NT2/D1 (cell line): ENCODE data around the gene RHBG.

Experiments
- DNase-seq: peaks from one replicate; pipeline ENCODE4 v3.0.0-alpha.2; 2011; ENCODE audit warnings: low read depth, low spot score
- H3K27me3 ChIP-seq: 2 replicates; pipeline ENCODE4 v1.6.0; 2011; ENCODE audit warnings: mild to moderate bottlenecking; ENCODE audit not compliant: insufficient read length, insufficient read depth
- H3K36me3 ChIP-seq: 2 replicates; pipeline ENCODE4 v1.6.1; 2011; ENCODE audit warnings: mild to moderate bottlenecking, low read length, mixed read lengths; ENCODE audit not compliant: insufficient read depth, insufficient read length
- H3K4me1 ChIP-seq: 2 replicates; pipeline ENCODE4 v1.5.1; 2011; ENCODE audit not compliant: insufficient read depth, insufficient read length
- H3K4me3 ChIP-seq: 2 replicates; pipeline ENCODE4 v1.5.1; 2011; ENCODE audit warnings: low read depth; ENCODE audit not compliant: insufficient read length
- H3K9ac ChIP-seq: 2 replicates; pipeline ENCODE4 v1.6.0; 2011; ENCODE audit warnings: low read depth; ENCODE audit not compliant: insufficient read length
- H3K9me3 ChIP-seq: 2 replicates; pipeline ENCODE4 v1.5.1; 2011; ENCODE audit warnings: mild to moderate bottlenecking, low read length; ENCODE audit not compliant: insufficient read depth
- SUZ12 ChIP-seq: IDR thresholded peaks from 2 replicates; pipeline ENCODE4 v1.6.1; 2011; ENCODE audit not compliant: insufficient read length, insufficient read depth; ENCODE audit errors: extremely low read depth
- YY1 ChIP-seq: IDR thresholded peaks from 2 replicates; pipeline ENCODE4 v1.6.1; 2011; ENCODE audit not compliant: insufficient read length, insufficient read depth
- ZNF274 ChIP-seq: IDR thresholded peaks from 2 replicates; pipeline ENCODE4 v1.6.1; 2011; ENCODE audit warnings: mild to moderate bottlenecking, low read depth, low read length

Gene RHBG

GRCh38 chr1:156431366-156431765, 62.4 kb downstream of the RHBG start:
- DNase-seq, result no peak
- Histone ChIP-seq H3K9ac (no peak overlapping the region), H3K4me3 (no peak overlapping the region), H3K4me1 (peaks cover 21% of the 10 kb centered on the region), H3K27me3 (peaks cover 99% of the 10 kb centered on the region), H3K36me3 (no peaks in the 10 kb centered on the region), H3K9me3 (no peaks in the 10 kb centered on the region)
- TF ChIP-seq ZNF274 (no peak), SUZ12 (no peak), YY1 (no peak)

- Histone ChIP-seq H3K27me3 (peaks cover 99% of the 10 kb centered on the region), H3K36me3 (no peaks in the 10 kb centered on the region), H3K9ac (no peak overlapping the region), H3K4me1 (peaks cover 21% of the 10 kb centered on the region), H3K9me3 (no peaks in the 10 kb centered on the region), H3K4me3 (no peak overlapping the region)
- TF ChIP-seq SUZ12 (no peak), ZNF274 (no peak), YY1 (no peak)
- no peak for DNase-seq
Observed at GRCh38 chr1:156431769-156432668, 63.0 kb downstream of the RHBG start.

- TF ChIP-seq ZNF274 (no peak), YY1 (no peak), SUZ12 (no peak)
Observed at GRCh38 chr1:156432669-156433018, 63.6 kb downstream of the RHBG start.

GRCh38 chr1:156433032-156433431, 64.0 kb downstream of the RHBG start:
- Histone ChIP-seq H3K4me1 (peaks cover 21% of the 10 kb centered on the region), H3K27me3 (peaks cover 99% of the 10 kb centered on the region), H3K4me3 (no peak overlapping the region)

More at GRCh38 chr1:156432669-156433018, 63.6 kb downstream of the RHBG start:
- no peaks in the 10 kb centered on the region for H3K36me3 ChIP-seq
- peaks cover 99% of the 10 kb centered on the region for H3K27me3 ChIP-seq
- no peak overlapping the region for H3K9ac ChIP-seq
- no peak overlapping the region for H3K4me3 ChIP-seq
- no peak for DNase-seq
- H3K9me3 ChIP-seq, result no peaks in the 10 kb centered on the region
- peaks cover 21% of the 10 kb centered on the region for H3K4me1 ChIP-seq

GRCh38 chr1:156433602-156434001, 64.6 kb downstream of the RHBG start:
- H3K9me3 ChIP-seq, result no peaks in the 10 kb centered on the region
- no peak overlapping the region for H3K4me3 ChIP-seq
- TF ChIP-seq SUZ12, result no peak
- no peak for TF ChIP-seq YY1
- TF ChIP-seq ZNF274, result no peak
- no peak for DNase-seq
- H3K27me3 ChIP-seq, result peaks cover 99% of the 10 kb centered on the region
- H3K36me3 ChIP-seq, result no peaks in the 10 kb centered on the region
- peaks cover 21% of the 10 kb centered on the region for H3K4me1 ChIP-seq
- H3K9ac ChIP-seq, result no peak overlapping the region

More at GRCh38 chr1:156433032-156433431, 64.0 kb downstream of the RHBG start:
- DNase-seq, result no peak
- H3K9me3 ChIP-seq, result no peaks in the 10 kb centered on the region
- TF ChIP-seq SUZ12 (no peak), YY1 (no peak), ZNF274 (no peak)
- no peaks in the 10 kb centered on the region for H3K36me3 ChIP-seq
- H3K9ac ChIP-seq, result no peak overlapping the region
